MCF 10A (cell line): ENCODE measurements around the gene TMEM212. TPM values are rescaled to one million over a fixed set of nuclear protein-coding genes. Genes with fewer than 3 reads are reported as not detected.
A peak's percentile ranks its signal among the peaks of the same experiment; 100 is the strongest.

Experiments used
- BruUV-seq: library from RNA; stranded (reverse); fragments of 400-500 nt; replicated peaks from 2 replicates; lab custom pipeline; 2021; lab: Mats Ljungman, UMichigan
- CTCF ChIA-PET: fragments of 300-600 bp; sonication (Branson Sonifier 250); formaldehyde crosslinking; extraction: SDS; loops from one replicate; lab custom pipeline; 2021; ENCODE audit warnings: antibody characterized with exemption, inconsistent platforms; lab: Yijun Ruan, JAX
- POLR2A ChIA-PET: fragments of 300-600, 350-650 bp; sonication (Branson Sonifier 250); formaldehyde crosslinking; extraction: SDS; loops from one replicate; lab custom pipeline; 2020; ENCODE audit warnings: antibody characterized with exemption, inconsistent platforms; lab: Yijun Ruan, JAX
- DNase-seq: peaks from one replicate; pipeline ENCODE4 v3.0.0-alpha.2; 2018; ENCODE audit not compliant: unreplicated experiment
- H3K27ac Mint-ChIP-seq: one replicate; pipeline ENCODE4 v1.8.0; 2022; ENCODE audit warnings: mild to moderate bottlenecking, low read depth, mixed read lengths; ENCODE audit not compliant: unreplicated experiment
- H3K27me3 Mint-ChIP-seq: one replicate; pipeline ENCODE4 v1.8.0; 2022; ENCODE audit warnings: mixed read lengths; ENCODE audit not compliant: insufficient read depth, unreplicated experiment
- H3K36me3 Mint-ChIP-seq: one replicate; pipeline ENCODE4 v1.8.0; 2022; ENCODE audit warnings: mild to moderate bottlenecking, moderate library complexity, mixed read lengths; ENCODE audit not compliant: insufficient read depth, unreplicated experiment
- H3K4me1 Mint-ChIP-seq: one replicate; pipeline ENCODE4 v1.8.0; 2022; ENCODE audit warnings: mixed read lengths; ENCODE audit not compliant: insufficient read depth, unreplicated experiment
- H3K4me3 Mint-ChIP-seq: one replicate; pipeline ENCODE4 v1.8.0; 2022; ENCODE audit warnings: mild to moderate bottlenecking, moderate library complexity, mixed read lengths; ENCODE audit not compliant: unreplicated experiment
- H3K9me3 Mint-ChIP-seq: one replicate; pipeline ENCODE4 v1.8.0; 2022; ENCODE audit warnings: mixed read lengths; ENCODE audit not compliant: unreplicated experiment
- intact Hi-C: fragments of 100-400 bp; cut with micrococcal nuclease; formaldehyde crosslinking; loops from 2 replicates; pipeline ENCODE4 v1.14.1; 2022
- total RNA-seq: library from RNA; stranded (reverse); gene quantifications from 2 replicates; pipeline ENCODE4 v1.2.3, GENCODE V29; 2022
- TF ChIP-seq, protein P1 (sequence below): fragments of 200-600 bp; IDR thresholded peaks from one replicate; pipeline ENCODE4 v1.8.0; 2022; ENCODE audit warnings: antibody characterized with exemption, mild to moderate bottlenecking; ENCODE audit not compliant: unreplicated experiment

The TMEM212 gene
- total RNA-seq, 1 experiment from 2014 or later = not detected

DNA sequence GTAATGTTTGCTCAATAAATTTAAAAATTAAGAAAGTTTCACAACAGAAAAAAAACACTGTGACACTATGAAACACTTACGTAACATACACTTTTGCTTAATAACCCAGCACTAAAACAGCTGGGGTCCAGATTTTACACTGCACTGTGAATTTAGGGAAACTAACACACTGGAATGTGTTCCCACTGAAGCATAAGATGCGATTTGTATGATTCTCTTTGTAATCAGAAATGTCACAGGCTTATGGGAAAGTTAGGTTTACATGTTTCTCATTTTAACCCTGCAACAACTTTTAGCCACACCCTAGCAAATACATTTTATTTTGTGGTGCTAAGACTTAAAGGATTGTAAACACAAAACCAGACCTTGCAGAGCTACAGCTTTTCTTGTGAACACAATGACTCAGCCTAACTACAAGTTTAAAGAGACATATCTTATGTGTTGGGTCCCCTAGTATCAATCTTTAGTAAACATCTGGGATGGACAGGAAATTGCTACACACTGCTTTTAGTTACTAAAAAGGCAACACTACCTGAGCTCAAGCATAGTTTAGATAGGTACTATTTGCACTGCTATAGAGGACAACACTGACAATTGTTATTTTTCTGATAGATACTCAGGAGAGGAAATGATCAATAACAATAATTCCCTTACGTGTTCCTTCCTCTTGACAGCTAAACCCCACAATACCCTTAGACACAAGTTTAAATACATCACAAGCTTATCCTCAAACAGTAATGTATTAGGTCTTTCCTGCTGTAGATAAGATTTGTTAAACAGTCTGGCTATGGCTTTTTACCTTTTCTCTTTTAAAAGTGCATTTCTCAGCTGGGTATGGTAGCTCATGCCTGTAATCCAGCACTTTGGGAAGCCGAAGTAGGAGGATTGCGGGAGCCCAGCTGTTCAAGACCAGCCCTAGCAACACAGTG is 36.7 kb upstream of the TMEM212 start:
- ChIA-PET POLR2A (interaction anchor here (0.7 to 2.8 kb wide), 16 partner anchors 10 to 501 kb away, joined by 3 to 22 read pairs (median 3); partner anchors contain the start of gene FNDC3B), CTCF (interaction anchor here (1.0 to 2.2 kb wide), 3 partner anchors 18 to 35 kb away, joined by 3 to 11 read pairs (median 5); no protein-coding TSS in a partner anchor)
- Mint-ChIP-seq H3K9me3 (no peaks in the 10 kb centered on the region), H3K4me3 (peak overlapping the region; percentile 25), H3K27ac (peak overlapping the region; percentile 86), H3K36me3 (peaks cover 14% of the 10 kb centered on the region), H3K4me1 (peaks cover 49% of the 10 kb centered on the region), H3K27me3 (no peaks in the 10 kb centered on the region)
- TF ChIP-seq, protein P1, sequence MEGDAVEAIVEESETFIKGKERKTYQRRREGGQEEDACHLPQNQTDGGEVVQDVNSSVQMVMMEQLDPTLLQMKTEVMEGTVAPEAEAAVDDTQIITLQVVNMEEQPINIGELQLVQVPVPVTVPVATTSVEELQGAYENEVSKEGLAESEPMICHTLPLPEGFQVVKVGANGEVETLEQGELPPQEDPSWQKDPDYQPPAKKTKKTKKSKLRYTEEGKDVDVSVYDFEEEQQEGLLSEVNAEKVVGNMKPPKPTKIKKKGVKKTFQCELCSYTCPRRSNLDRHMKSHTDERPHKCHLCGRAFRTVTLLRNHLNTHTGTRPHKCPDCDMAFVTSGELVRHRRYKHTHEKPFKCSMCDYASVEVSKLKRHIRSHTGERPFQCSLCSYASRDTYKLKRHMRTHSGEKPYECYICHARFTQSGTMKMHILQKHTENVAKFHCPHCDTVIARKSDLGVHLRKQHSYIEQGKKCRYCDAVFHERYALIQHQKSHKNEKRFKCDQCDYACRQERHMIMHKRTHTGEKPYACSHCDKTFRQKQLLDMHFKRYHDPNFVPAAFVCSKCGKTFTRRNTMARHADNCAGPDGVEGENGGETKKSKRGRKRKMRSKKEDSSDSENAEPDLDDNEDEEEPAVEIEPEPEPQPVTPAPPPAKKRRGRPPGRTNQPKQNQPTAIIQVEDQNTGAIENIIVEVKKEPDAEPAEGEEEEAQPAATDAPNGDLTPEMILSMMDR = no peak
- DNase-seq = peak; percentile 79
- intact Hi-C loops = no loop called here
- BruUV-seq = no TSS peak

DNA sequence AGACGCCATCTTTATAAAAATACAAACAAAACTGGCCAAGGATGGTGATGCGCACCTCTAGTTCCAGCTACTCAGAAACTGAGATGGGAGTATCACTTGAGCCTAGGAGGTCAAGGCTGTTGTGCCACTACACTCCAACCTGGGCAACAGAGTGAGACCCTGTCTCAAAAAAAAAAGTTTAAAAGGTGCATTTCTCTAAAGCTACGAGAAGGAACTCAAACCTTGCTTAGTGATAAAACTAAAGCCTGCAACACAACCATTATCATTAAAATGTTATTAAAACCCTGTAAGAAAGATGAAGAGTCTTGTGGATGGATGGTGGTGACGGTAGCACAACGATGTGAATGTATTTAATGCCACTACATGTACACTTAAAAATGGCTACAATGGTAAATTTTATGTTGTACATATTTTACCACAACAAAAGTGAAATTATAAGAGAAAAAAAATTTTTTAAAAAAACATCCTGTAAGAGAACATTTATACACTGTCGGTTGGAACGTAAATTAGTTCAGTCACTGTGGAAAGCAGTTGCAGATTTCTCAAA is 35.9 kb upstream of the TMEM212 start:
- POLR2A ChIA-PET = interaction anchor here (0.6 to 2.8 kb wide), 14 partner anchors 9 to 473 kb away, joined by 3 to 22 read pairs (median 4); partner anchors contain the start of gene FNDC3B
- no peaks in the 10 kb centered on the region for H3K27me3 Mint-ChIP-seq
- TF ChIP-seq, protein P1 = no peak
- no peak for DNase-seq
- peaks cover 12% of the 10 kb centered on the region for H3K36me3 Mint-ChIP-seq
- H3K4me3 Mint-ChIP-seq = no peak overlapping the region
- H3K4me1 Mint-ChIP-seq = peaks cover 45% of the 10 kb centered on the region
- intact Hi-C loops = no loop called here
- CTCF ChIA-PET = interaction anchor here (1.0 to 2.2 kb wide), 3 partner anchors 19 to 35 kb away, joined by 3 to 11 read pairs (median 5); no protein-coding TSS in a partner anchor
- peak overlapping the region; percentile 86 for H3K27ac Mint-ChIP-seq
- no peaks in the 10 kb centered on the region for H3K9me3 Mint-ChIP-seq
- no TSS peak for BruUV-seq

DNA sequence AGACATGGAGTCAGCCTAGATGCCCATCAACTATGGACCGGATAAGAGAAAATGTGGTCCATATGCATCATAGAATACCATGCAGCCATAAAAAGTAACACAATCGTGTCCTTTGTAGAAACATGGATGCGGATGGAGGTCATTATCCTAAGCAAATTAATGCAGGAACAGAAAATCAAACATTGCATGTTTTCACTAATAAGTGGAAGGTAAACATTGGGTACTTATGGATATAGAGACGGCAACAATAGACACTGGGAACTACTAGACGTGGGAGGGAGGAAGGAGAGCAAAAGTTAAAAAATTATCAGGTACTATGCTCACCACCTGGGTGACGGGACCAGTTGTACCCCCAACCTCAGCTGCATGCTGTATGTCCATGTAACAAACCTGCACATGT is 35.3 kb upstream of the TMEM212 start:
- peak overlapping the region; percentile 39 for H3K4me3 Mint-ChIP-seq
- H3K9me3 Mint-ChIP-seq = no peaks in the 10 kb centered on the region
- POLR2A ChIA-PET = interaction anchor here (0.6 to 5.1 kb wide), 4 partner anchors 8 to 472 kb away, joined by 3 to 74 read pairs (median 4); no protein-coding TSS in a partner anchor
- no peaks in the 10 kb centered on the region for H3K27me3 Mint-ChIP-seq
- peaks cover 12% of the 10 kb centered on the region for H3K36me3 Mint-ChIP-seq
- H3K27ac Mint-ChIP-seq = no peak overlapping the region
- H3K4me1 Mint-ChIP-seq = peaks cover 39% of the 10 kb centered on the region
- BruUV-seq = no TSS peak
- CTCF ChIA-PET = interaction anchor here (0.6 to 2.2 kb wide), 3 partner anchors 22 to 234 kb away, joined by 3 to 11 read pairs (median 4); no protein-coding TSS in a partner anchor
- intact Hi-C loops = no loop called here
- TF ChIP-seq, protein P1 = no peak
- DNase-seq = no peak

DNA sequence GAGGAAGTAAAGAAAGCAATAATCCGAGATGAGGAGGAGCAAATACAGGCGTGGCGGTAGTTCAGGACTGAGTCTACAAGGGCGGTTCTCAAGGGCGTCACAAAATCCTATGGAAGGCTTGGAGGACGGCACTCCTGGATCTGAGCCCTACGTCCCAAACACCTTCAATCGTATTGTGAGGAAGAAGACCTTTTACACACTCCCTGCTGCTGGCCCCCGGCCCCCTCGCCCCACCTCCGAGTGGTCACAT is 33.6 kb upstream of the TMEM212 start:
- H3K27me3 Mint-ChIP-seq = no peaks in the 10 kb centered on the region
- H3K4me1 Mint-ChIP-seq = peaks cover 43% of the 10 kb centered on the region
- POLR2A ChIA-PET = interaction anchor here (0.5 to 5.1 kb wide), 22 partner anchors 8 to 356 kb away, joined by 3 to 74 read pairs (median 8); partner anchors contain the start of gene FNDC3B
- peak overlapping the region; percentile 98 for H3K27ac Mint-ChIP-seq
- peak; percentile 76 for DNase-seq
- TF ChIP-seq, protein P1 = no peak
- intact Hi-C loops = loop anchor here (1.0 kb wide), 1 partner anchor 16 kb away; no protein-coding TSS in a partner anchor
- no TSS peak for BruUV-seq
- CTCF ChIA-PET = interaction anchor here (0.8 to 4.2 kb wide), 4 partner anchors 8 to 37 kb away, joined by 3 to 40 read pairs (median 5); no protein-coding TSS in a partner anchor
- peak overlapping the region; percentile 87 for H3K4me3 Mint-ChIP-seq
- H3K36me3 Mint-ChIP-seq = peaks cover 12% of the 10 kb centered on the region
- no peaks in the 10 kb centered on the region for H3K9me3 Mint-ChIP-seq
